ES-I3 (cell line): ENCODE results near the gene TMEM176A.
A peak's percentile ranks its signal among the peaks of the same experiment; 100 is the strongest.
"Not testable (repeated sequence)": the region's sequence is repeated elsewhere in the genome, so short reads cannot be mapped to it uniquely, and the experiment has no call there.

ENCODE experiments used
- H3K36me3 ChIP-seq: 2 replicates; pipeline ENCODE4 v1.6.1; 2013; ENCODE audit warnings: mild to moderate bottlenecking, low read length, control low read depth, moderate library complexity; ENCODE audit not compliant: insufficient read depth
- H3K4me1 ChIP-seq: 2 replicates; pipeline ENCODE4 v1.6.1; 2013; ENCODE audit warnings: mild to moderate bottlenecking, control low read depth, low read length; ENCODE audit not compliant: insufficient read depth
- H3K9ac ChIP-seq: 2 replicates; pipeline ENCODE4 v1.6.1; 2013; ENCODE audit warnings: low read depth, mild to moderate bottlenecking, low read length, moderate library complexity
- H3K9me3 ChIP-seq: 2 replicates; pipeline ENCODE4 v1.6.1; 2013; ENCODE audit warnings: mild to moderate bottlenecking, low read length, moderate library complexity; ENCODE audit not compliant: control insufficient read depth, insufficient read depth

Gene TMEM176A

DNA sequence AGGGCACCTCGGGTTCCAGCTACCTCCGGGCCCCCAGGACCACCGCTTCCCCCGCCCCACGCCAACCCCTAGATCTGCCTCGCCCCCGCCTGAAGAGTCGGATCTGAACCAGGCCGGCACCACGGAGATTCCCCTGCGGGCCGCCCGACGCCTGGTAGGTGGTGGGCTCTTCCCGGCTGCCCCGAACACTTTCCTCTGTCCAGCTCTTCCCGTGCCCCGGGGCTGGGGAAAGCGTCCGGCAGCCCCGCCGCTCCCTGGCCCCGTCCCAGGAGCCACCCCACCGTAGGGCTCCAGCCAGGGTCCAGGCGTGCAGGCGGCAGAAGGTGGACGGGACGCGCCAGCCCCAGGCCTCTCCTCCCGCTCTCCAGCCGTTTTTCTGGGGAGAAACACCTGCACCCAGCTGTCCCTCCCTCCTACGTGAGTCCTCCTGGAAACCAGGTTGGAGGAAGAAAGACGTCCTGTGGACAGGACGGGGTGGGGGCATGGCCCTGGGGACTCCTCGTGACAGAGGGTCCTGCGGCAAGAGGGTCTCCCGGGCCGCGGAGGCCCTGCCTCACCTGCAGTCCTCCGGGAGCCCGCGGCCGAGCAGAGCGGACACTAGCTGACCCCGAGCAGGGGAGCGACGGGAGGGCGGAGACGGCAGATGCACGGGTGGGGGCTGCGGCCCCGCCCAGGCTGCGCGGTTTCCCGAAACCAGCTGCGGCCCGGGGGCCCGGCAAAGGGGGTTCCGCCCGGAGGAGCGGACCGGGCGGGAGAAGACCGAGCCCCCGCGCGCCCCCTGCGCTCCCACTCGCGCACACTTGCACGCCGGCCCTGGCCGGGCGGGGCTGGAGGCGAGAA is 608 bp upstream of the TMEM176A start, which contains the start of gene TMEM176B:
TSS of gene TMEM176B (minus strand) at position 624 of the 840 bp plus-strand sequence. CDS start 3,795 bp downstream, outside the sequence.
- H3K36me3 ChIP-seq, result no peaks in the 10 kb centered on the region
- peak within 1 kb of the TSS; percentile 28; the same call in 1 of the 2 replicates for H3K9ac ChIP-seq
- H3K4me1 ChIP-seq, result no peaks in the 10 kb centered on the region
- no peaks in the 10 kb centered on the region for H3K9me3 ChIP-seq

DNA sequence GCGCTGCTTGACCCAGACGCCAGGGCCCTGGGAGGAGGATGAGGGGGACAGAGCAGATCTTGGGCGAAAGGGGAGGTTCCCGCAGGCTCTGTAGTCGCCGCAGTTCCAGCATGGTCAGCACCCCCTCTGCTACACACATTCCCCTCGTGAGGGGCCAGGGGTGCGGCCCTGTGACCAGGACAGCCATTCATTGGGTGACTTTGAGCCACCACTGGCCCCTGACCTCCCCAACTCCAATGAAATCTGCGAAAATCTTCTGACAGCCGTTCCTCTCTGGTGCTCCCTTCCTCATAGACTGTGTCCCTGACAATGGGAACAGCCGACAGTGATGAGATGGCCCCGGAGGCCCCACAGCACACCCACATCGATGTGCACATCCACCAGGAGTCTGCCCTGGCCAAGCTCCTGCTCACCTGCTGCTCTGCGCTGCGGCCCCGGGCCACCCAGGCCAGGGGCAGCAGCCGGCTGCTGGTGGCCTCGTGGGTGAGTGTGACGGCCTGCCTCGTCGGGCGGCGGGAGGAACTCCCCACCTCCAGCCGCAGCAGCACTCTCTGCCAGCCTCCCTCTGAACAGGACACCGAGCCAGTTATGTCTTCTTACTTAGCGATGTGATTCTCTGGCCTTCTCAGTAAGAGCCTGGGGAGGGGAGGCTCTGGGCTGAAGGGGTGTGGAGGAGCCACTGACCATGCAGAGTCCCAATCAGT is 825 bp downstream of the TMEM176A start:
- H3K9ac ChIP-seq, result no peak overlapping the region; the same call in 1 of the 2 replicates
- H3K36me3 ChIP-seq, result no peaks in the 10 kb centered on the region
- H3K9me3 ChIP-seq, result no peaks in the 10 kb centered on the region
- H3K4me1 ChIP-seq, result no peaks in the 10 kb centered on the region

DNA sequence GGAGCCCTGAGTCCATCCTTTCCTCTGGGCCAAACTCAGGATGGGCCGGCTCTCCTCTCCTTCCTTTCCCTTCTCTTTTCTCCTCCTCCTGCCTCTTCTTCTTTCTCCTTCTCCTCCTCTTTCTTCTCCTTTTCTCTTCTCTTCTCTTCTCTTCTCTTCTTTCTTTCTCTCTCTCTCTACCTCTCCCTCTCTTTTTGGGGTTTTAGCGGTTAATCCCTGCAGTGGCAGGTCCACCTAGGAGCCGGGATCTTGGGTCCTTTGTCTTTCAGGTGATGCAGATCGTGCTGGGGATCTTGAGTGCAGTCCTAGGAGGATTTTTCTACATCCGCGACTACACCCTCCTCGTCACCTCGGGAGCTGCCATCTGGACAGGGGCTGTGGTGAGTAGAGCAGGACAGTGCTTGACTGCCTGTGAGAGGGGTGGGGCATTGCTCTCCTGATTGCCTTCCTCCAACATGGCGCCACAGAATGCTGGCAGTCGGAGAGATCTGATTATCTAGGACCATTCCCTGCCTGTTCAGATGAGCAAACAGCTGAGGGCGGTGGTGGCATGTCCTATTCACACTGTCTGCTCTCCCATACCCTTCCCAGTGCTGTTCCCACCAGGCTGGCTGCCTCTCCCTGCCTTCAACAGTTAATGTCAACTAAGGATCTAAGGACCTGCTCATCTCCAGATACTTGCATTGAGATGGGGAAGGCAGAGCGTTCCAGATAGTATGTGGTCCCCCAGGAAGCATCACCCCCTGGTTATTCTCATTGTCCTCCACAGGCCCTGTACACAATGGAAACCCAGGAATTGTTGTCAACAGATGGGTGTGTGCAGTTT is 1.6 kb downstream of the TMEM176A start:
- H3K9ac ChIP-seq, result no peak overlapping the region

DNA sequence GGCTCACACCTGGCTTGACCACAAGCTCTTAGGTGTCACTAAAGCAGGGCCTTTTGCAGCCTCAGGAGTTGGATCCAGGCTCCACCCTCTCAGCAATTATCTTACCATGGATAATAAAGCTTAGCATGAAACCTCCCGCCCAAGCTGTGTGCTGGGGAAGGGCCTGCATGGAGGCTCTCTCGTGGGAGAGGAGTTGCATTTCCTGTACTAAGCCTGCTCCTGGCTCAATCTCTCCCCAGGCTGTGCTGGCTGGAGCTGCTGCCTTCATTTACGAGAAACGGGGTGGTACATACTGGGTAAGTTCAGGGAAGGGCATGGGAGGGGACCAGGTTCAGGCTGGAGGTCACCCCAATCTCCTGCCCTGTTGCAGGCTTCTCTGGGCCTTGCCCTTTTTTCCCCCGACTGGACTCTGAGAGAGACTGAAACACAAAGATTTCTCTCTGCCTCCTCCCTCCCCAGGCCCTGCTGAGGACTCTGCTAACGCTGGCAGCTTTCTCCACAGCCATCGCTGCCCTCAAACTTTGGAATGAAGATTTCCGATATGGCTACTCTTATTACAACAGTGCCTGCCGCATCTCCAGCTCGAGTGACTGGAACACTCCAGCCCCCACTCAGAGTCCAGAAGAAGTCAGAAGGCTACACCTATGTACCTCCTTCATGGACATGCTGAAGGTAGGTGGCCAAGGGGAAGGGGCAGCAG is 2.7 kb downstream of the TMEM176A start:
- no peaks in the 10 kb centered on the region for H3K36me3 ChIP-seq
- no peak overlapping the region for H3K9ac ChIP-seq
- H3K4me1 ChIP-seq, result no peaks in the 10 kb centered on the region
- H3K9me3 ChIP-seq, result no peaks in the 10 kb centered on the region

More for the DNA sequence above, 1.6 kb downstream of the TMEM176A start:
- Histone ChIP-seq H3K4me1 (no peaks in the 10 kb centered on the region), H3K36me3 (no peaks in the 10 kb centered on the region), H3K9me3 (no peaks in the 10 kb centered on the region)

DNA sequence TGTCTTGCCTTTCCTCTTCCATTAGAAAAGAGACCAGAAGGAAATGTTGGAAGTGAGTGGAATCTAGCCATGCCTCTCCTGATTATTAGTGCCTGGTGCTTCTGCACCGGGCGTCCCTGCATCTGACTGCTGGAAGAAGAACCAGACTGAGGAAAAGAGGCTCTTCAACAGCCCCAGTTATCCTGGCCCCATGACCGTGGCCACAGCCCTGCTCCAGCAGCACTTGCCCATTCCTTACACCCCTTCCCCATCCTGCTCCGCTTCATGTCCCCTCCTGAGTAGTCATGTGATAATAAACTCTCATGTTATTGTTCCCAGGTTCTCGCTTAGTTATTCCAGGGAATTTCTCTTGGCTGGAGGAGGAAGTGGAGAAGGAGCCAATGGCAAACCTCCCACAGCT is 4.2 kb downstream of the TMEM176A start:
- H3K9me3 ChIP-seq, result no peaks in the 10 kb centered on the region

DNA sequence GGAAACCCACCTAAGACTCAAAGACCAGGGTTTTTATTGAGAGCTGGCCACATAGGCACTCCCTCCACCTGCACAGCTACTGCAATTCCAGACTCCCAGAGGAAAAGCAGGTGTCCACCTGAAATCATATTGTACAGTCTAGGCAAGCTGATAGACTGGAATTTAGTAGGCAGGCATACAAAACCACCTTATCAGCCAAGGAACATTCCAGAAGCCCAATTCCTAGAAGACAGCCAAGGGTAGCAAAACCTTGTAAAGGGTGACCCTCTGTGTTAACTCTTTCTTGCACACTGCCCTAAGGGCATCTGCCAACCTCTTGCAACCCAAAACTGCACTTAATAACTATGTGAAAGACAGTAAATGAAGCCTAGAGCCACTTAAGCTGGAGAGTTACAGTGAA is 5.3 kb downstream of the TMEM176A start:
- no peaks in the 10 kb centered on the region for H3K9me3 ChIP-seq
- no peak overlapping the region for H3K9ac ChIP-seq
- H3K36me3 ChIP-seq, result no peaks in the 10 kb centered on the region
- no peaks in the 10 kb centered on the region for H3K4me1 ChIP-seq

More for the DNA sequence above, 4.2 kb downstream of the TMEM176A start:
- H3K36me3 ChIP-seq, result no peaks in the 10 kb centered on the region
- H3K4me1 ChIP-seq, result no peaks in the 10 kb centered on the region
- H3K9ac ChIP-seq, result no peak overlapping the region

DNA sequence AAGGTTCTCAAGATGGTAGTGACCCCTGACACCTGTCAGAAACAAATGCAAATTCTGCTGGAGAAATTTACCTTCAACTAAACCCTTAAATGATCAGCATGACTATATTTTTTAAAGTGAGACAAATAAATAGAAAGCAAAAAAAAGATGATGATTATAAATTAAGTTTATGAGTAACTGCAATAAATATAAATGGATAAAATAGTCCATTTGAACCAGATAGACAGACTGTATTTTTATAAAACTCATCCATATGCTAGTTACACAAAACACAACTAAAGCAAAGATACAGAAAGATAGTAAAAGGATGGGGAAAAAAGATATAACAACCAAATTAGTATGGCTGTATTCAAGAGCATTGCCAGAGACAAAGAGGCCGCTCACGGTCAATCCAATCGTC is 5.9 kb downstream of the TMEM176A start:
- H3K9me3 ChIP-seq, result no peaks in the 10 kb centered on the region
- H3K4me1 ChIP-seq, result no peaks in the 10 kb centered on the region
- no peak overlapping the region for H3K9ac ChIP-seq
- H3K36me3 ChIP-seq, result no peaks in the 10 kb centered on the region

DNA sequence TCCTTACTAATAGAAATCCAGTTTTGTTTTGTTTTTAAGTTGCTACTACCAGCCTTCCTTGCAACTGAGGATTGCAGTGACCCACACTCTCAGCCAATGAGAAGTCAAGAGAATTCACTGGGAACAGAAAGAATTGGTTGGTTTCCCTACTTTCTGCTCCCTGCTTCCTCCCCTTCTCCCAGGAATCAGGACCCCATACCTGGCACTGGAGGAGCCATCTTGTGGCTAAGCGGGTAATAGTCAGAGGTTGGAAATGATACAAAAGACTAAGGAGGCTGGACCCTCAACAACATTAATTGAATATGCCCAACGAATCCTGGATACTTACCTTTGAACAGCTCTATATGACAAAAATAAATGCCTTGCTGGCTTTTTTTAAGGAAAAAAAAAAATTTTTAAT is 6.3 kb downstream of the TMEM176A start:
- Histone ChIP-seq H3K9me3 (no peaks in the 10 kb centered on the region), H3K4me1 (no peaks in the 10 kb centered on the region), H3K36me3 (no peaks in the 10 kb centered on the region), H3K9ac (no peak overlapping the region)

DNA sequence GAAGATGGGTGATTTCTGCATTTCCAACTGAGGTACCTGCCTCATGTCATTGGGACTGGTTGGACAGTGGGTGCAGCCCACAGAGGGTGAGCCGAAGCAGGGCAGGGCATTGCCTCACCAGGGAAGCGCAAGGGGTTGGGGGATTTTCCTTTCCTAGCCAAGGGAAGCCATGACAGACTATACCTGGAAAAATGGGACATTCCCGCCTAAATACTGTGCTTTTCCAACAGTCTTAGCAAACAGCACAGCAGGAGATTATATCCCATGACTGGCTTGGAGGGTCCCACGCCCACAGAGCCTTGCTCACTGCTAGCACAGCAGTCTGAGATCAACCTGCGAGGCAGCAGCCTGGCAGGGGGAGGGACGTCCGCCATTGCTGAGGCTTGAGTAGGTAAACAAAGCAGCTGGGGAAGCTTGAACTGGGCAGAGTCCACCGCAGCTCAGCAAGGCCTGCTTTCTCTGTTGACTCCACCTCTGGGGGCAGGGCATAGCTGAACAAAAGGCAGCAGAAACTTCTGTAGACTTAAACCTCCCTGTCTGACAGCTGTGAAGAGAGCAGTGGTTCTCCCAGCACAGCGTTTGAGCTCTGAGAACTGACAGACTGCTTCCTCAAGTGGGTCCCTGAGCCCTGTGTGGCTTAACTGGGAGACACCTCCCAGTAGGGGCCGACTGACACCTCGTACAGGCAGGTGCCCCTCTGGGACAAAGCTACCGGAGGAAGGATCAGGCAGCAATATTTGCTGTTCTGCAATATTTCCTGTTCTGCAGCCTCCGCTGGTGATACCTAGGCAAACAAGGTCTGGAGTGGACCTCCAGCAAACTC is 7.3 kb downstream of the TMEM176A start:
- H3K9me3 ChIP-seq, H3K9ac ChIP-seq, H3K4me1 ChIP-seq, H3K36me3 ChIP-seq: not testable (repeated sequence)

DNA sequence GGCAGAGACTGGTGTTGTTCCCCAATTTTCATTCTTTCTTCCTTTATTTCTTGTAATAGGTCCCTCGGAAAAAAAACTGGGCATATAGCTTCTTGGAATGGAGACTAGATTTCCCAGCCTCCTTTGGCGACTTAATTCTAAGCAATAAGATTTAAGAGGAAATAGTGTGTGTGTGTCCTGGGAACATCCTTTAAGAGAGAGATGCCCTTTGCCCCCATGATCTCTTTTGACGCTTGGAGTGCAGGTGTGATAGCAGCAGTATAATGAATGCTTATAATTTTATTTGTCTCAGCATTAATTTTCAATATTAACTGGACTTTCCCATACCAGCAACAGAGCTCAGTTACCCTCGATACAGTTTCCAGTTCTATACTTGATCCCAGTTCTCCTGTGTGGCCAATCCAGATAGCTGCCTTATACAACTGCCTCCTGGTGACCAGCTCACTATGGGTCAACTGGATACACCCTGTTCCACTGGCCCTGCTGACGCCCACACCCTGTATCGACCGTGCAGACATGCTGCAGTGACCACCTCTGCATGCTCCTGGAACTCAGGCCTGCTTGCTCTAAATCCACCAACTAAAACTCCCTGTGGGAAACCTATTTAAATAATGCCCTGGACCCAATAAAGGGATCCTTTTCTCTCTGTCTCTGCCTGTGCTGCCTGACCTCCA is 13.9 kb downstream of the TMEM176A start:
- H3K9me3 ChIP-seq, result 0 out of 2 replicates have a peak, but pooled peaks cover 3% of the 10 kb centered on the region
- no peaks in the 10 kb centered on the region for H3K36me3 ChIP-seq
- H3K4me1 ChIP-seq, result no peaks in the 10 kb centered on the region
- no peak overlapping the region for H3K9ac ChIP-seq

DNA sequence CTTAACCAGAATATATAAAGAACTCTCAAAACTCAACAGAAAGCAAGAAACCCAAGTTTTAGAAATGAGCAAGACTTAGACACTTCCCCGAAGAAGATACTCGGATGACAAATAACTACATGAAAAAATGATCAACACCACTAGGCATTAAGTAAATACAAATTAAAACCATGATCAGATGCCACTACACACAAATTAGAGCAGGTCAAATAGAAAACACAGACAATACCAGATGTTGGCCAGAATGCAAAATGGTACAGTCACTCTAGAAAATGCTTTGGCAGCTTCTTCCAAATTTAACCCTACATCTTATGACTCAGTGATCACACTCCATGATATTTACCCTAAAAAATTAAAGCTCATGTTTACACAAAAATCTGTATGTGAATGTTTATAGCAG is 18.4 kb downstream of the TMEM176A start:
- 0 out of 2 replicates have a peak, but pooled peaks cover 3% of the 10 kb centered on the region for H3K9me3 ChIP-seq
- H3K4me1 ChIP-seq, result no peaks in the 10 kb centered on the region
- no peak overlapping the region for H3K9ac ChIP-seq
- no peaks in the 10 kb centered on the region for H3K36me3 ChIP-seq

DNA sequence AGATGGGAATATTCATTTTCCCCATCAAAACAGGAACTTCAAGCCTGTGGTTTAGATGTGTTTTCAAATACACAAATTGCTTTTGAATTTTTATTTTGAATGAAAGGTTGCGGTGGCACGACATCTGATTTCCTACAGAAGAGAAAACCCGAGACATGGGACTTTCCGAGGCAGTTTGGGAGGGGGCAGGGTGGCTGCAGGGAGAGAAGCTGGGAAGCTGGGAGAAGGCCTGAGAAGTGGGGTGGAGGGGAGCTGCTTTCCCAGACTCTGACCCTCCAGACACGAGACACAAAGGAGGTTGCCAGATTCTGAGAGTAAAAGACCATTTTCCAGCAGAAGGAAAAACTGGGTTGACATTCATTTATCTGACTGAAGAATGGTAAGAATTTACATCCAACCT is 19.6 kb downstream of the TMEM176A start:
- Histone ChIP-seq H3K9me3 (0 out of 2 replicates have a peak, but pooled peaks cover 3% of the 10 kb centered on the region), H3K9ac (no peak overlapping the region), H3K4me1 (no peaks in the 10 kb centered on the region), H3K36me3 (no peaks in the 10 kb centered on the region)
